Hepatocyte (in vitro differentiated cells): ENCODE results near the gene PKNOX2.

Experiments used
- EZH2 ChIP-seq: fragments of 200-600 bp; sonication (generic); IDR thresholded peaks from 2 replicates; pipeline ENCODE4 v1.6.1; 2016; ENCODE audit warnings: antibody characterized with exemption, mild to moderate bottlenecking, borderline replicate concordance
- EZH2phosphoT487 ChIP-seq: fragments of 200-600 bp; sonication (generic); IDR thresholded peaks from one replicate; pipeline ENCODE4 v1.6.1; 2018; ENCODE audit warnings: antibody characterized with exemption, mild to moderate bottlenecking, low read depth, moderate library complexity; ENCODE audit not compliant: unreplicated experiment, severe bottlenecking
- TF ChIP-seq, protein P1 (sequence below): fragments of 200-600 bp; sonication (generic); IDR thresholded peaks from 2 replicates; pipeline ENCODE4 v1.5.1; 2016; ENCODE audit warnings: antibody characterized with exemption, mild to moderate bottlenecking; ENCODE audit not compliant: poor library complexity

DNA sequence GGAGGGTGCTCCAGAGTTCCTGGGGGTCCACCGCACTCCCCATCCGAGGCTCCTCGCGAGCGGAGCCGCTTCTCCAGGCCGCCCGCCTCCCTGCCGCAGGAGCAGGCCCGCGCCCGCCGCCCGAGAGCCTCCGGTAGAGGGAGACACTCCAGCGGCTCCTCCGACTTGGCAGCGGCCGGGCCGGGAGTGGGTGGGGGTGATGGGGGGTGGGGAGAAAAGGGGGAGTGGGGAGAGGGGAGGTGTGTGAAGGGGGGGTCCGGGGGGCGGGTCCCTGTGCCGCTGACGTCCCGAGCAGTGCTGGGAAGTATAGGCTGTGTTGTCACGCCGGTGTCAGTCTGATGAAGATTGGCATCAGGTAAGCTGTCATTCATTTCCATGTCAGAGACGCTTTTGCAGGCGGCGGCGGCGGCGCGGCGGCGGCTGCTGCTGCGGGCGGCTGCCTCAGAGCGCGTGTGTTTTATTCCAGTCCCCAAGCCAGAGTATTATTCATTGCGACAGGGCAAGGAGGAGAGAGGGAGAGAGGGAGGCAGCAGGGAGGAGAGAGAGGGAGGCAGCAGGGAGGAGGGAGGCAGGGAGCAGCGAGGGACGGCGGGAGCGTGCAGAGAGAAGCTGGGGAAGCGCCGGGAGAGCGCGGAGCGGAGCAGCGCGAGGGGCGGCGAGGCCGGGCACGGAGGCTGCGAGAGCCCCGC is at the start of gene PKNOX2:
- TF ChIP-seq, protein P1, sequence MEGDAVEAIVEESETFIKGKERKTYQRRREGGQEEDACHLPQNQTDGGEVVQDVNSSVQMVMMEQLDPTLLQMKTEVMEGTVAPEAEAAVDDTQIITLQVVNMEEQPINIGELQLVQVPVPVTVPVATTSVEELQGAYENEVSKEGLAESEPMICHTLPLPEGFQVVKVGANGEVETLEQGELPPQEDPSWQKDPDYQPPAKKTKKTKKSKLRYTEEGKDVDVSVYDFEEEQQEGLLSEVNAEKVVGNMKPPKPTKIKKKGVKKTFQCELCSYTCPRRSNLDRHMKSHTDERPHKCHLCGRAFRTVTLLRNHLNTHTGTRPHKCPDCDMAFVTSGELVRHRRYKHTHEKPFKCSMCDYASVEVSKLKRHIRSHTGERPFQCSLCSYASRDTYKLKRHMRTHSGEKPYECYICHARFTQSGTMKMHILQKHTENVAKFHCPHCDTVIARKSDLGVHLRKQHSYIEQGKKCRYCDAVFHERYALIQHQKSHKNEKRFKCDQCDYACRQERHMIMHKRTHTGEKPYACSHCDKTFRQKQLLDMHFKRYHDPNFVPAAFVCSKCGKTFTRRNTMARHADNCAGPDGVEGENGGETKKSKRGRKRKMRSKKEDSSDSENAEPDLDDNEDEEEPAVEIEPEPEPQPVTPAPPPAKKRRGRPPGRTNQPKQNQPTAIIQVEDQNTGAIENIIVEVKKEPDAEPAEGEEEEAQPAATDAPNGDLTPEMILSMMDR: peak; percentile 86
- TF ChIP-seq EZH2 (no peak), EZH2phosphoT487 (no peak)
